Upper lobe of left lung (tissue), 6 donors: Measurements from ENCODE around the gene PLEKHB2. TPM values are rescaled to one million over a fixed set of nuclear protein-coding genes. Genes with fewer than 3 reads are reported as not detected.

Experiments used
- ATAC-seq, 2 donors: fragments of 200-7000 bp; cut with Tn5 transposase; one replicate each; pipeline ENCODE4 v1.9.1; 2022; ENCODE audit warnings: mild to moderate bottlenecking in 2 of 2, moderate library complexity in 2 of 2; ENCODE audit not compliant: low FRiP score in 2 of 2
- DNase-seq, 2 donors: peaks; one replicate each; pipeline ENCODE4 v3.0.0-alpha.2; 2019 to 2020
- H3K27ac ChIP-seq, 4 donors: fragments of 200-600 bp; sonication (generic); one replicate each; pipeline ENCODE4 v1.5.1; 2016 to 2019
- H3K27me3 ChIP-seq, 4 donors: fragments of 200-600 bp; sonication (generic); one replicate each; pipeline ENCODE4 v1.5.1; 2017 to 2019
- H3K36me3 ChIP-seq, 4 donors: fragments of 200-600 bp; sonication (generic); one replicate each; pipeline ENCODE4 v1.5.1; 2016 to 2019
- H3K4me1 ChIP-seq, 4 donors: fragments of 200-600 bp; sonication (generic); one replicate each; pipeline ENCODE4 v1.5.1; 2018 to 2019
- H3K4me3 ChIP-seq, 4 donors: fragments of 200-600 bp; sonication (generic); one replicate each; pipeline ENCODE4 v1.5.1; 2017 to 2019; ENCODE audit warnings: mild to moderate bottlenecking in 2 of 4, moderate library complexity in 1 of 4
- H3K9me3 ChIP-seq, 4 donors: fragments of 200-600 bp; sonication (generic); one replicate each; pipeline ENCODE4 v1.5.1; 2018 to 2019
- CTCF ChIP-seq, 6 experiments: fragments of 450-650 bp in 4 of 6; fragments of 200-600 bp in 2 of 6; sonication (generic) in 2 of 6; IDR thresholded peaks; one replicate each; pipeline ENCODE4 v1.5.1; 2016 to 2019; ENCODE audit warnings: antibody characterized with exemption in 6 of 6
- EP300 ChIP-seq, 4 donors: sonication (generic); formaldehyde crosslinking; IDR thresholded peaks; one replicate each; pipeline ENCODE4 v1.5.1; 2017; ENCODE audit warnings: antibody characterized with exemption in 4 of 4, control low read depth in 2 of 4
- POLR2A ChIP-seq, 4 donors: fragments of 450-650 bp; IDR thresholded peaks; one replicate each; pipeline ENCODE4 v1.5.1; 2016 to 2017; ENCODE audit warnings: antibody characterized with exemption in 4 of 4, mild to moderate bottlenecking in 2 of 4
- POLR2AphosphoS5 ChIP-seq, 2 donors: sonication (generic); formaldehyde crosslinking; IDR thresholded peaks; one replicate each; pipeline ENCODE4 v1.5.1; 2017; ENCODE audit warnings: antibody characterized with exemption in 2 of 2
- WGBS, 2 donors: methylation state at CpG; one replicate each; pipeline ENCODE4 v1.1.5; 2017 to 2018; 5-methylcytosine and 5-hydroxymethylcytosine counted together
- total RNA-seq, 6 donors: library from RNA; depleted of rRNA in 4 of 6; stranded (reverse); fragments of >200 nt in 4 of 6; gene quantifications; one replicate each; pipeline versions ENCODE4 v1.1.0 to v1.2.1, GENCODE V29; 2016 to 2021
- donor health status: DM: no; HTN: no; CAD: no; lungs with moderate emphysema.
- donor health status: DM: no; HTN: yes; CAD: no; lungs with severe emphysema.

PLEKHB2 gene
- total RNA-seq, 6 donors from 2014 or later, result 63.9 to 167 (median 87.4) TPM

- Histone ChIP-seq H3K27ac (no peak overlapping the region), H3K4me1 (no peaks in the 10 kb centered on the region)
- WGBS, 2 donors, result 90% methylated on average over 12 of the region's 12 CpGs
Observed at GRCh38 chr2:131120815-131121317, 15.7 kb downstream of the PLEKHB2 start.

GRCh38 chr2:131121464-131121863 is 16.3 kb downstream of the PLEKHB2 start:
- 97 to 98% methylated on average over 4 of the region's 4 CpGs for WGBS, 2 donors
- H3K4me3 ChIP-seq, result no peak overlapping the region
- ATAC-seq (no peak), DNase-seq (no peak)
- TF ChIP-seq POLR2AphosphoS5 (IDR thresholded peaks at IDR 0.05), result no peak
- H3K9me3 ChIP-seq, result no peaks in the 10 kb centered on the region
- peaks cover 0 to 35% (median 24%) of the 10 kb centered on the region in 4 donors for H3K36me3 ChIP-seq
- no peaks in the 10 kb centered on the region for H3K4me1 ChIP-seq
- H3K27me3 ChIP-seq, result no peaks in the 10 kb centered on the region
- H3K27ac ChIP-seq, result no peak overlapping the region

More at GRCh38 chr2:131120815-131121317, 15.7 kb downstream of the PLEKHB2 start:
- TF ChIP-seq POLR2AphosphoS5 (IDR thresholded peaks at IDR 0.05) (no peak), EP300 (IDR thresholded peaks at IDR 0.05) (no peak), CTCF (IDR thresholded peaks at IDR 0.05) (no peak), POLR2A (IDR thresholded peaks at IDR 0.05) (no peak)
- no peak for DNase-seq
- Histone ChIP-seq H3K9me3 (no peaks in the 10 kb centered on the region), H3K27me3 (no peaks in the 10 kb centered on the region), H3K4me3 (no peak overlapping the region), H3K36me3 (peaks cover 0 to 33% (median 18%) of the 10 kb centered on the region in 4 donors)
- no peak for ATAC-seq

GRCh38 chr2:131122496-131122895 is 17.4 kb downstream of the PLEKHB2 start:
- no peaks in the 10 kb centered on the region for H3K4me1 ChIP-seq
- H3K27ac ChIP-seq, result no peak overlapping the region
- no peak overlapping the region for H3K4me3 ChIP-seq
- peaks cover 0 to 45% (median 35%) of the 10 kb centered on the region in 4 donors for H3K36me3 ChIP-seq
- no peaks in the 10 kb centered on the region for H3K27me3 ChIP-seq
- whole genome bisulfite sequencing, 2 donors, result 96 to 100% methylated on average over 4 of the region's 4 CpGs
- no peaks in the 10 kb centered on the region for H3K9me3 ChIP-seq
- ATAC-seq (no peak), DNase-seq (no peak)
- TF ChIP-seq CTCF (IDR thresholded peaks at IDR 0.05) (no peak), POLR2AphosphoS5 (IDR thresholded peaks at IDR 0.05) (no peak), POLR2A (IDR thresholded peaks at IDR 0.05) (no peak), EP300 (IDR thresholded peaks at IDR 0.05) (no peak)

DNA sequence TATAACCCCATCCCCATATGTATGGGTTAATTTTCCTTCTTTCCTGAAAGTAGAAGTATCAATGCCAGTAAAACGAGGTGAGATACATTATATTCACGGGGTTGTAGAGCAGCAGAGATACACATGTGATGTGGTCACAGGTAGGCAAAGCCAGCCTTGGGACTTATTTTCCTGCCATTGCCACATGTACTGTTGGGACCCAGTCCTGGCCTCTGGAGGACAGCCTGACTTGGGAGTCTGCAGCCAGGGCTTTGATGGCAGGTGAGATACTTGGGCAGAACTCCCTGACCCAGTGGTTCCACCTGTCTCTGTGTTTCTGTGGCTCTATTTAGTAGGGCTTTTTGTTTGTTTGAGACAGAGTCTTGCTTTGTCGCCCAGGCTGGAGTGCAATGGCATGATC is 18.1 kb downstream of the PLEKHB2 start:
- ATAC-seq (no peak), DNase-seq (no peak)
- H3K9me3 ChIP-seq, result no peaks in the 10 kb centered on the region
- 96 to 100% methylated on average over 3 of the region's 3 CpGs for WGBS, 2 donors
- H3K4me3 ChIP-seq, result no peak overlapping the region
- no peak for TF ChIP-seq CTCF (IDR thresholded peaks at IDR 0.05)
- no peak for TF ChIP-seq POLR2A (IDR thresholded peaks at IDR 0.05)
- no peak for TF ChIP-seq POLR2AphosphoS5 (IDR thresholded peaks at IDR 0.05)
- TF ChIP-seq EP300 (IDR thresholded peaks at IDR 0.05), result no peak
- no peaks in the 10 kb centered on the region for H3K27me3 ChIP-seq
- H3K4me1 ChIP-seq, result no peaks in the 10 kb centered on the region
- peaks cover 0 to 52% (median 41%) of the 10 kb centered on the region in 4 donors for H3K36me3 ChIP-seq
- H3K27ac ChIP-seq, result no peak overlapping the region

GRCh38 chr2:131125195-131125757 is 20.1 kb downstream of the PLEKHB2 start:
- no peaks in the 10 kb centered on the region for H3K4me1 ChIP-seq
- H3K9me3 ChIP-seq, result no peaks in the 10 kb centered on the region
- H3K36me3 ChIP-seq, result peaks cover 0 to 69% (median 54%) of the 10 kb centered on the region in 4 donors
- H3K4me3 ChIP-seq, result no peak overlapping the region
- H3K27ac ChIP-seq, result no peak overlapping the region
- DNase-seq (no peak), ATAC-seq (no peak)
- TF ChIP-seq CTCF (IDR thresholded peaks at IDR 0.05) (no peak), EP300 (IDR thresholded peaks at IDR 0.05) (no peak), POLR2A (IDR thresholded peaks at IDR 0.05) (no peak), POLR2AphosphoS5 (IDR thresholded peaks at IDR 0.05) (no peak)
- 91 to 92% methylated on average over 7 of the region's 7 CpGs for WGBS, 2 donors
- no peaks in the 10 kb centered on the region for H3K27me3 ChIP-seq
